HG02571 (cell line): Measurements from ENCODE around the gene TNFAIP1.
A peak's percentile ranks its signal among the peaks of the same experiment; 100 is the strongest.

Experiments used
- ATAC-seq: cut with Tn5 transposase; IDR thresholded peaks from one replicate; pipeline ENCODE4 v1.9.1; 2021; ENCODE audit warnings: mild to moderate bottlenecking, moderate library complexity; ENCODE audit not compliant: unreplicated experiment

The TNFAIP1 gene

DNA sequence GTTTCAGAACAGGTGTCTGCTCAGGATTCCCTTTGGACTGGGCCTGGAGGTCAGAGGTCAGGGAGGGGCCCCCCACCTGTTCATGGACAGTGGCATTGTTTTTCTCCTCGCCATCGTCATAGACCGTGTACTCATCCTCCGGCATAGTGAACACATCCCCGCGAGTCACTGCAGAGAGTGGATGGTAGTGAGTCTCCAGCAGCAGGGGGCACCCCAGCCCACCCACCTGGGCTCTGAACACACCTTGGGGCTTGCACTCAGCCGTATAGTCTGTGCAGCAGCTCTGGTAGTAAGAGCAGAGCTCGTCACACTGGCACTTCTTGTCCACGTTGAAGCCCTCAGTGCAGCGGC is 34.1 kb downstream of the TNFAIP1 start:
- no peak for ATAC-seq

DNA sequence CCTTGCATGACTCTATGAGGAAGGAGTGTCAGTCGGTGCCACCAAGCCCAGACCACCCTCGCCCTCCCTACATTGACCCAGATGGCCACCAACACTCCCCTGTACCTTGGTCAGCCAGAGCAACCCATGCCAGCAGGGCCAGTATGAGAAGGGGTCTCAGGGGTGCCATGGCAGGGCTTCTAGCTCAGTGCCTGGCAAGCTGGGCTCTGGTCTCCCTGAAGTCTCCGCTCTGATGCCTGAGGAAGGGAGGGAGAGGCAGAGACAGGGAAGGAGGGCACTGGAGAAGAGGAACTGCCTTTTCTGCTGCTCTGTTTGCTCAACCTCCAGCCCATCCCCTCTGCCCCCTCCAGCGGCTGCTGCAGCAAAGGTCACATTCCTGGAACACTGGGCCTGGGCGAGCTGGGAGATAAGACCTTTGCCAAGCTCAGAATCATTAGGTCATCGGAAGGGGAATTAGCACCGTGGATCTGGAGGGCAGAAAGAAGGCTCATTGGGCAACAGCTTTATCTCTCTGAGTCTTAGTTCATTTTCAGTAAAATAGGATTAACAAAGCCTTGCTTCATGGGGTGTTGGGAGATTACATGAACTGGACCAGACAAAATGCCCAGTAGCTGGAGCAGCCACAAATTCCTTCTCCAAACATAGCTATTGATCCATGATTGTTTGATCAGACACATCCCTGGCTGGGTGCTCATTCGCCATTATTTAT is 34.6 kb downstream of the TNFAIP1 start, which contains the start of gene VTN:
Gene VTN, minus strand, starts transcription at position 273 of the 709 bp plus-strand sequence. Its CDS starts 104 bp downstream, at position 169.
- no peak for ATAC-seq

DNA sequence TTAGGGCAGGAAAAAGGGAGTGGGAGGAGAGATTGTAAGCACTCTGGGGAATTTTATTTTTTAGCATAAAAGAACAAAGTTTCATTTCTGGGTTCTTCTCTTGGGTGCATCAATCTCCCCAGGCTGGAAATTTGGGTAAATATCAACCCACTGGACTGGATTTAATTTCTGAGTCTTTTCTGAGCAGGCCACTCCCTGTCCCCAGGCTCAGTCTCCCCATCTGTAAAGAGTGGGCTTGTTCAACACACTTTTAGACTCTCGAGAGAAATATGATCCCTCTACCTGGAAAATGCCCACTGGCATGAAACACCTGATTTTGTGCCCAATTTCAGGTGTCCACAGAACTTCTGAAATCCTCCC is 35.2 kb downstream of the TNFAIP1 start:
- ATAC-seq: no peak

DNA sequence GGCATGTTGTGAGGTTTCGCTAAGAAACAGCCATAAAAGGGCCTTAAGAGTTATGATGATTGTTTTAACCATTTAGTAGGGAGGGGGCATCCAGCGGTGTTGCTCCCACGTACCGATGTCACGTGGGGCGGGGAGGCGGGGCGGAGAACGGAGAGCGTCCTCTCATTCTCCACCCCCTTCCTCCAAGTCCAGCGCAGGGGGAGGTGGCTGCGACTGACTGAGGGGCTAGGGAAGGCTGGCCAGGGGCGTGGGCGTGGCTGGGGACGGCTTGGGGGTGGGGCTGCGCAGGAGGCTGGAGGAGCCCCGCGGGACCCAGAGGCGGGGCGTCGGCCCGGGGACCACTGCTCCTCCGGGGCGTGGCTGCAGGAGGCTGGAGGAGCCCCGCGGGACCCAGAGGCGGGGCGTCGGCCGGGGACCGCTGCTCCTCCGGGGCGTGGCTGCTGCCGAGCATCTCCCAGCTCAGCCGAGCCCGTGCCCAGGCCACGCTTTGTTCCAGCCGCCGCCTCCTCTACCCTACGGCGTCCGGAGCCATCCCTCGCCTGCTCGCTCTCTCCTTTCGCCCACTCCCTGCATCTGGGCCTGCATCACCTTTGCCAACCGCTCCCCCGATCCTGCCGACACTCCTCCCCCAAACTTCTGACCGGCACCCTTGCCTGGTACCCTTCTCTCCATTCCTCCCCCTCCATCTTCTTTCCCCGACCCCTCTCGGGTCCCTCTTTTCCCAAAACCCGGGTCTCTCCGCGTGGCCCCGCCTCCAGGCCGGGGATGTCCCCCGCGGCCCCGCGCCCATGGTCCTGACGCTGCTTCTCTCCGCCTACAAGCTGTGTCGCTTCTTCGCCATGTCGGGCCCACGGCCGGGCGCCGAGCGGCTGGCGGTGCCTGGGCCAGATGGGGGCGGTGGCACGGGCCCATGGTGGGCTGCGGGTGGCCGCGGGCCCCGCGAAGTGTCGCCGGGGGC is 36.0 kb downstream of the TNFAIP1 start, which contains the start of gene SARM1:
Gene SARM1, plus strand, starts transcription at position 450 of the 958 bp plus-strand sequence. Its CDS starts 339 bp downstream, at position 789.
- ATAC-seq: peak; percentile 83

DNA sequence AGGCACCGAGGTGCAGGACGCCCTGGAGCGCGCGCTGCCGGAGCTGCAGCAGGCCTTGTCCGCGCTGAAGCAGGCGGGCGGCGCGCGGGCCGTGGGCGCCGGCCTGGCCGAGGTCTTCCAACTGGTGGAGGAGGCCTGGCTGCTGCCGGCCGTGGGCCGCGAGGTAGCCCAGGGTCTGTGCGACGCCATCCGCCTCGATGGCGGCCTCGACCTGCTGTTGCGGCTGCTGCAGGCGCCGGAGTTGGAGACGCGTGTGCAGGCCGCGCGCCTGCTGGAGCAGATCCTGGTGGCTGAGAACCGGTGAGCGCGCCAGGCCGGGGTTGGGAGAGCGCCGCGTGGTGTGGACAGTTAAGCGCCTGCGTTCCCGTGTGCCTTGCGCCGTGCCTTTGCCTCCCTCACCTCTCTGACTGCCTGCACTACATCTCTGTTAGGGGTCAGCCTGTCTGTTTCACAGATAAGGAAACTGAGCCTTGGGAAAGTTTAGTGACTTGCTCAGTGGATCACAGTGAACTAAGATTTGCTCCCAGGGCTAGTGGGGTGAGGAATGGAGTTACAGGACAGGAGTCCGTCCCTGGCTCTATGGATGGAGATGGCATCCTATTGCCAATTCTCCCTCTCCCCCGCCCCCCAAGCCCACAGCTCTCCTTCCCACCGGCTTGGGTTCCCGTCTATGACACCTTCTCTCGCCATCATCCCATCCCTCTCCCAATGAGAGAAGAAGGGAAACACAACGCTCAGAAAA is 36.8 kb downstream of the TNFAIP1 start:
- ATAC-seq: peak; percentile 9

DNA sequence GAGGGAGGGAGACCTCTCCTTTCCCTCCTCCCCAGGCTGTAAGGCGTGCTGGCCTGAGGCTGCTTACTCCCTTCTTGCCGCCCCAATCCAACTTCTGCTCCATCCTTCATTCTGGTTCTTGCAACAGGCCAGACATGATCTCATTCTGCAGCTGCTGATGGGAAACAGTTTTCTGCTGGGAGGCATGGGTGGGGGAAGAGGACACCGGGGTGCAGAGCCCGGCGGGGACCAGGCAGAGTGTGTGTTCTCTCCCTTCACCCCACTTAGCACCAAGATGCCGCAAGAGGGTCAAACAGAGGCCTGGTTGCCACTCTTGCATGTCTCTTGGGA is 37.3 kb downstream of the TNFAIP1 start:
- ATAC-seq: no peak

DNA sequence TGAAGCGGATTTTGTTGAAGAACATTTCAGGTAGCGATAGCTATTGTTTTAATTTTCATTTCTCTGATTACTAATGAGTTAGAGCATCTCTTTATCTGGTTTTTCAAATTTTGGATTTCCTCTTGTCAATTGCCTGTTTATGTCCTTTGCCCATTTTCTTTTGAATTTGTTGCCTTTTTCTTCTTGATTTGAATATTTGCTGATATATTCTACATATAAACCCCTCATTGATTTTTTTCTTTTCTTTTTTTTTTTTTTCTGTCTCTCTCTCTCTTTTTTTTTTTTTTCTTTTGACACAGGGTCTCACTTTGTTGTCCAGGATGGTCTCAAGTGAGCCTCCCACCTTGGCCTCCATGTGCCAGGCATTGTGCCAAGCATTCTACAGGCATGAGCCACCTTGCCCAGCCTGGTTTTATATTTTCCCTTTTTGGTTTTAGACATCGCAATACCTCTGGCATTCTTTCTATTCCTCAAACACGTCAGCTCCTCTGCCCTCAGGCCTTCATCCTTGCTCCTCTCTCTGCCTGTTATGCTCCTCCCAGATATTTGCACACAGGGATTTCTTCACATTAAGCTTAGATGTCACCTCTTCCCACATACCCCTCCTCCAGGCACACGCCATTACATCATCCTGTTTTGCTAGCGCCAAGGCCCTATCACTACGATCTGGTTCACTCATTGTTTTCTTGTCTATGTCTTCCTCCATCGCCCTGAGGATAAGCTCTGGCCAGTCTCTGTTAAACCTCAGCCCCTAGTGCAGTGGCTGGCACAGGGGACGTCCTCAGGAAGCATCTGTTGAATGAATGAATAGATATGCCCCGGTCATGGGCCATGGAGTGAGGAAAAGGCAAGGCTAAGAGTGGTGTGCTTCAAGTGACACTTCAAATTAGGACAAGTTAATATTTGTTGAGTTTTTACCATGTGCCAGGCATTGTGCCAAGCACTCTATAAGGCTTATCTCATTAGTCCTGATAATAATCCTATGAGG is 44.5 kb downstream of the TNFAIP1 start:
- ATAC-seq: no peak

DNA sequence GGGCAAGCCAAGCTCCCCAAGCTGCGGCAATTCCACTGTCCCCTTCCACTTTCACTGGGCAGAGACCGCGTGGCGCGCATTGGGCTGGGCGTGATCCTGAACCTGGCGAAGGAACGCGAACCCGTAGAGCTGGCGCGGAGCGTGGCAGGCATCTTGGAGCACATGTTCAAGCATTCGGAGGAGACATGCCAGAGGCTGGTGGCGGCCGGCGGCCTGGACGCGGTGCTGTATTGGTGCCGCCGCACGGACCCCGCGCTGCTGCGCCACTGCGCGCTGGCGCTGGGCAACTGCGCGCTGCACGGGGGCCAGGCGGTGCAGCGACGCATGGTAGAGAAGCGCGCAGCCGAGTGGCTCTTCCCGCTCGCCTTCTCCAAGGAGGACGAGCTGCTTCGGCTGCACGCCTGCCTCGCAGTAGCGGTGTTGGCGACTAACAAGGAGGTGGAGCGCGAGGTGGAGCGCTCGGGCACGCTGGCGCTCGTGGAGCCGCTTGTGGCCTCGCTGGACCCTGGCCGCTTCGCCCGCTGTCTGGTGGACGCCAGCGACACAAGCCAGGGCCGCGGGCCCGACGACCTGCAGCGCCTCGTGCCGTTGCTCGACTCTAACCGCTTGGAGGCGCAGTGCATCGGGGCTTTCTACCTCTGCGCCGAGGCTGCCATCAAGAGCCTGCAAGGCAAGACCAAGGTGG is 45.7 kb downstream of the TNFAIP1 start:
- no peak for ATAC-seq

DNA sequence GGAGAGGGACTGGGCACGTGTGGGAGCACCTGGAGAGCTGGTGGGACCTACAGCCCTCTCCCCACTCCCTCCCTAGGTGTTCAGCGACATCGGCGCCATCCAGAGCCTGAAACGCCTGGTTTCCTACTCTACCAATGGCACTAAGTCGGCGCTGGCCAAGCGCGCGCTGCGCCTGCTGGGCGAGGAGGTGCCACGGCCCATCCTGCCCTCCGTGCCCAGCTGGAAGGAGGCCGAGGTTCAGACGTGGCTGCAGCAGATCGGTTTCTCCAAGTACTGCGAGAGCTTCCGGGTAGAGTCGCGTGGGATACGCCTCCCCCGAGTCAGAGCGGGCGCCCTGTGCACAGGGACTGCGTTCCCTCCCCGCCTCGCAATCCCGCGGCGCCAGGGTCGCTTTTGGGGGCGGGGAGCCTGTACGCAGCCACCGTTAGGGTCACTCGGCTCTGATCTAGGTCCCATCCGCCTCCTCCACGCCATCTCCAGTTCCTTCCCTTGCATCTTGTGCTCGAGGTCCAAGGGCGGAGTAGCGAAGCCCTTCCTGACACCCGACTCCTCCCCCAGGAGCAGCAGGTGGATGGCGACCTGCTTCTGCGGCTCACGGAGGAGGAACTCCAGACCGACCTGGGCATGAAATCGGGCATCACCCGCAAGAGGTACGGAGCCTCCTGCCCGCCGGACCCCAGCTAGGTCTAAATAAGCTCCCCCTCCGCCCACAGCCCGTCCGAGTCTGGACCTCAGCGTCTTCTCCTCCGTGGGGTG is 48.9 kb downstream of the TNFAIP1 start:
- no peak for ATAC-seq

DNA sequence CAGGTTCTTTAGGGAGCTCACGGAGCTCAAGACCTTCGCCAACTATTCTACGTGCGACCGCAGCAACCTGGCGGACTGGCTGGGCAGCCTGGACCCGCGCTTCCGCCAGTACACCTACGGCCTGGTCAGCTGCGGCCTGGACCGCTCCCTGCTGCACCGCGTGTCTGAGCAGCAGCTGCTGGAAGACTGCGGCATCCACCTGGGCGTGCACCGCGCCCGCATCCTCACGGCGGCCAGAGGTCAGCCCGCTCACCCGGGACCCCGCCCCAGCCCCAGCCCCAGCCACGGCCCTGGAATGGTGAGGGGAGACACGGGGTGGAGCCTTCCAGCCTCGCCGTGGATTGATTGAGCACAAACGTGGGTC is 49.5 kb downstream of the TNFAIP1 start:
- ATAC-seq: no peak

DNA sequence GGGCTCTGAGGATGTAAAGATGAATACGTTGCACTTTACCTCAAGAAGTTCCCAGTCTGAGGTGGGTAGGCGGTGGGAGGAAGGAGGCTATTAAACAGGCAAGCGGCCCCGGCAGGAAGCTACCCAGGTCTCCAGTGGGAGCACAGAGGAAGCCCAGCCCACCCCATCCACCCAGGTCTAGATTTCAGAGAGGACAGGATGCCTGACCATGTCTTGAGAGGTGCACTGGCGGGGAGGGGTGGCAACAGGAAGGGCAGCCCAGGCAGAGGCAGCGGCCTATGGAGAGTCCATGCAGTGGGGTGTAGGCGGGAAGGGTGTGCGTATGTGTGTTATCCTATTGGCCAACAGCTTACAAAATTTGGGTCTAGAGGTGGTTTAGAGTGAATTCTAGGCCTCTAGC is 49.8 kb downstream of the TNFAIP1 start:
- ATAC-seq: no peak

DNA sequence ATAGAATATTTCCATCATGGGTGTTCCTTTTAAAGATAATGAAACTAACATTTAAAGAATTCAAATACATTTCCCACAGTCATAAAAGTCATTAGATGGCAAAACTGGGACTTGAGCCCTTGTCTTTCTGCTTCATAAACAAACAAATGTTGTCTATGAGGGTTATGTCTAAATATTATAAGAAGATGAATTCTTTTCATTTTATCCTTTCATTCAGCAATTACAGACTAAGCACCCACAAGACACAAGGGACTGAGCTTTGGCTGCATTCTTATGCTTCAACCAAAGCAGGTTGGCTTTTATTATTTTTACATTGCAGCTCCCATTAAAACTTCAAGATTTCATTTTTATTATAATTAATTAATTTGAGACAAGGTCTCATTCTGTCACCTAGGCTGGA is 50.8 kb downstream of the TNFAIP1 start:
- no peak for ATAC-seq

DNA sequence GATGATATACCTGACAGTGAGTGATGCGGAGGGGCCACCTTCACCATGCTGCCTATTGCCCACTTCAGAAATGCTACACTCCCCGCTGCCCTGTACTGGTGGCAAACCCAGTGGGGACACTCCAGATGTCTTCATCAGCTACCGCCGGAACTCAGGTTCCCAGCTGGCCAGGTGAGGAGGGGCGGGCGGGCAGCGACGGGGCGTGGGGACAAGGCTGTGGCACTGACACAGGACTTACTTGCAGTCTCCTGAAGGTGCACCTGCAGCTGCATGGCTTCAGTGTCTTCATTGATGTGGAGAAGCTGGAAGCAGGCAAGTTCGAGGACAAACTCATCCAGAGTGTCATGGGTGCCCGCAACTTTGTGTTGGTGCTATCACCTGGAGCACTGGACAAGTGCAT is 52.5 kb downstream of the TNFAIP1 start:
- ATAC-seq: no peak

DNA sequence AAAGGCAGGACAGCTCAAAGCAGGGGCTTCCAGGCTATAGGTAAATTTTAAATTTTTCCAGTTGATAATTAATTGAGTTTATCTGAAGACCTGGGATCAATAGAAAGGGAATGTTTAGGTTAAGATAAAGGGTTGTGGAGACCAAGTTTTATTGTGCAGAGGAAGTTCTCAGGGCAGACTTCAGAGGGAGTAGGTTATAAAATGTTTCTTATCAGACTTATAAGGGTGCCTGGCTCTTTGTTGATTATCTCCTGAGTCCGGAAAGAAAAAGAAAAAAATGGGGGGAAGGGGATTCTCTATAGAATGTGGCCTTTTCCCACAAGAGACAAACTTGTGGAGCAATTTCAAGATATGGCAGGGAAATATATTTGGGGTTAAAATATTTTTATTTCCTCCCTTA is 54.6 kb downstream of the TNFAIP1 start:
- ATAC-seq: no peak

DNA sequence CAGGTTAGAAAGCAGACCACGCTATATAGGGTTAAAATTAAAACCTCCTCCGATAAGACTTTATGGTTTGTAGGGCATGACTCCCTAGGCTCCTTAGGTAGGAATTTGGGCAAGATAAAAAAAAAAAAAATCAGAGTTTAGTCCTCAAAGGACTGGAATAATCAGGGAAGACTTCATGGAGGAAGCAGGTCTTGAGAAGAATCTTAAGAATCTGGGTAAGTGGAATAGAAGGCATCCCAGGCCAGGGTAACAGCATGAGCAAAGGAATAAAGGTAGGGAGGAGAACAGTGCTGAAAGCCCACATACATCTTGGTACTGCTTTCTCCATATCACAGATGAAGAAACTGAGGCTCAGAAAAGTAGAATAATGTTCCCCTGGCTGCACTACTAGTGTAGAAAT is 55.0 kb downstream of the TNFAIP1 start:
- ATAC-seq: no peak

DNA sequence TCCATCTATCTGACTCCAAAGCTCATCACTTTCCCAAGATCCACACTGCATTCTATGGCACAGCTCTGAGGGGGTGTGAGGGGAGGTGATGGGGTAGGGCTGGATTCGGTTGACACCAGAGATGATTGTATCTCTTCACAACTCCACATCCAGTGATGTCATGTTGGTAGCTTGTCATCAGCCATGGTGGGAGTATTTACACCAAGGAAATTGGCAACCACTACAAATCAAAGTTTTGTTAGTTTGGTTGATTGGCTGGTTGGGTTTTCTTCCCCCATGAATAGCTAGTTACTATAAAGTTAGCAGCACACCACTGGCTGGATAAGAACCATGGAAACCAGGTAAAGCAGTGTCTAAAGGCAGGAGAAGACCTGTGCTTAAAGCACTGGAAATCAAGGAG is 55.4 kb downstream of the TNFAIP1 start:
- no peak for ATAC-seq

DNA sequence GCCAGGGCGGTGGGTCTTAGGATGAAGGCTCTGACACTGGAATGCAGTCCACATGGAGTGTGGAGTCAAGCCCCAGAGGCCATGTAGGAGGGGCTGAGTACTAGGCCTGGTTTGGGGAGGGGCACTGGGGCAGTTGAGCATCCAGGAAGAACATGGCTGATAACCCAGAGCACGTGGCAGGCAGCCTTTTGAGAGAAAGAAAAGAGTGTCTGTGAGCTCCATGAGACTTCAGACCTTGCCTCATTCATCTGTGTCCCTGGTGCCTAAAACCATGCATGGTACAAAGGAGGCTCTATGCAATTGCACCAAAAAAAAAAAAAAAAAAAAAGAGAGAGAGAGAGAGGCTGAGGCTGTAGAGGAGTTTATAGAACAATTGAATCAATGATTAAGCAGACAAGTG is 55.8 kb downstream of the TNFAIP1 start:
- ATAC-seq: no peak

DNA sequence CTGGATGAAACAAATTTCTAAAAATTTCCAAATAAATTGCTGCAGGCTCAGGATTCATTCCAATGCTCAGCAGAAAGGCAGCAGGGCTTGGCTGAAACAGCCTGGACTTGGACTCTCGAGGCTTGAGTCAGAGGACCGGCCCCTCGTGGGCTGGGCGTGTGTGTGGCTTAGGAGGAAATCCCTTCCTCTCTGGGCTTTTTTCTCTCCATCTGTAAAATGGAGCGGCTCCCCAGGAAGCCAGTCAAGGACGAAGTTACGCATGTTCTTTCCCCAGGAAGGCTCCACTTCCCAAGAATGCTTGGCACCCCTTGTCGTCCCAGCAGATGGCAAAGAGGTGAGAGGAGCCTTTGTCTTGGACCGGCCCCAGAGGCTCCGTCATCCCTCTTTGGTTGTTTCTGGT is 56.9 kb downstream of the TNFAIP1 start:
- no peak for ATAC-seq
